Thyroid gland (tissue), 4 donors: ENCODE measurements around the gene PTPRN. TPM values are rescaled to one million over a fixed set of nuclear protein-coding genes. Genes with fewer than 3 reads are reported as not detected.
"Not testable (repeated sequence)": the region's sequence is repeated elsewhere in the genome, so short reads cannot be mapped to it uniquely, and the experiment has no call there.

Experiments
- DNase-seq, 2 donors: peaks; one replicate each; pipeline ENCODE4 v3.0.0-alpha.2; 2019
- H3K27ac ChIP-seq, 3 donors: fragments of 200-600 bp; sonication (generic); 1 replicate in 2 of 3; 2 replicates in 1 of 3; pipeline ENCODE4 v1.5.1; 2016 to 2019; ENCODE audit warnings: mild to moderate bottlenecking in 1 of 3, moderate library complexity in 1 of 3
- H3K27me3 ChIP-seq: fragments of 200-600 bp; sonication (generic); one replicate; pipeline ENCODE4 v1.5.1; 2019
- H3K36me3 ChIP-seq, 2 donors: fragments of 200-600 bp; sonication (generic); one replicate each; pipeline ENCODE4 v1.5.1; 2016 to 2019
- H3K4me1 ChIP-seq, 2 donors: fragments of 200-600 bp; sonication (generic); one replicate each; pipeline ENCODE4 v1.5.1; 2017 to 2019
- H3K4me3 ChIP-seq, 3 donors: fragments of 200-600 bp; sonication (generic); replicated peaks in 1 of 3; 1 replicate in 2 of 3; 2 replicates in 1 of 3; pipeline ENCODE4 v1.5.1; 2016; ENCODE audit warnings: mild to moderate bottlenecking in 1 of 3
- H3K9me3 ChIP-seq: fragments of 200-600 bp; sonication (generic); one replicate; pipeline ENCODE4 v1.5.1; 2017
- CTCF ChIP-seq, 6 experiments: fragments of 200-600 bp in 3 of 6; fragments of 450-650 bp in 3 of 6; sonication (generic) in 3 of 6; IDR thresholded peaks; one replicate each; pipeline ENCODE4 v1.5.1; 2016 to 2019; ENCODE audit warnings: antibody characterized with exemption in 6 of 6, mild to moderate bottlenecking in 2 of 6, inconsistent platforms in 1 of 6, moderate library complexity in 1 of 6
- POLR2A ChIP-seq, 2 donors: fragments of 450-650 bp; IDR thresholded peaks; one replicate each; pipeline ENCODE4 v1.6.1; 2017; ENCODE audit warnings: antibody characterized with exemption in 2 of 2, mild to moderate bottlenecking in 2 of 2, moderate library complexity in 1 of 2
- WGBS, 2 donors: methylation state at CpG; one replicate each; pipeline ENCODE4 v1.1.5; 2017; 5-methylcytosine and 5-hydroxymethylcytosine counted together
- intact Hi-C: fragments of 100-400 bp; cut with DNase I; formaldehyde crosslinking; loops from one replicate; pipeline ENCODE4 v1.15.1; 2023
- total RNA-seq, 4 donors: library from RNA; depleted of rRNA; stranded (reverse); fragments of >200 nt; gene quantifications; one replicate each; pipeline ENCODE4 v1.2.3, GENCODE V29; 2016

The PTPRN gene
- total RNA-seq, 4 donors from 2014 or later, result 1.9 to 4.6 (median 4.4) TPM; not detected in 1

DNA sequence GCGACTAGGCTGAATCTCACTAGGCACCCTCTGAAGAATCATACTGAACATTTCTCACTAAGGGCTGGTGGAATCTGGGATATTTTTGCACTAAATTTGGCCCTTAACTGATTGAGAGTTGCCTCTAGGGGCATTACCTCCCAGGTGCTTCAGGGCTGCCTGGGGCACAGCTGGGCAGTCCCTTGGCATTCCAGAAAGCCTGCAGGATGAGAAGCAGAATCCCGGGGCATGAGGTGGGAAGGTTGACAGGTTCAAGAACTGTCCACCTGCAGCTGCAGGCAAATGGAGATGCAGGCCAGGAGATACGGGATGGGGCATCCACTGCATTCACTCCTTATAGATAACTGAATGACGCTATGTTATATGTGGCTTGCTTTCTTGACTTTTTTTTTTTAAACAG is 15.9 kb upstream of the PTPRN start:
- DNase-seq, result no peak
- 90 to 91% methylated on average over 4 of the region's 4 CpGs for WGBS, 2 donors
- Histone ChIP-seq H3K4me3 (no peak overlapping the region), H3K27me3 (no peaks in the 10 kb centered on the region), H3K36me3 (no peaks in the 10 kb centered on the region), H3K27ac (no peak overlapping the region), H3K4me1 (no peaks in the 10 kb centered on the region), H3K9me3 (no peaks in the 10 kb centered on the region)
- no peak for TF ChIP-seq CTCF (IDR thresholded peaks at IDR 0.05)
- intact Hi-C loops, result no loop called here

- 66 to 70% methylated on average over 4 of the region's 4 CpGs for WGBS, 2 donors
- Histone ChIP-seq H3K4me1 (no peaks in the 10 kb centered on the region), H3K9me3 (no peaks in the 10 kb centered on the region), H3K4me3 (no peak overlapping the region), H3K27ac (no peak overlapping the region), H3K36me3 (no peaks in the 10 kb centered on the region), H3K27me3 (no peaks in the 10 kb centered on the region)
- intact Hi-C loops, result no loop called here
- TF ChIP-seq CTCF (IDR thresholded peaks at IDR 0.05), result no peak
- no peak for TF ChIP-seq POLR2A (IDR thresholded peaks at IDR 0.05)
- no peak for DNase-seq
These were observed 14.2 kb upstream of the PTPRN start for GRCh38 chr2:219323434-219323833.

DNA sequence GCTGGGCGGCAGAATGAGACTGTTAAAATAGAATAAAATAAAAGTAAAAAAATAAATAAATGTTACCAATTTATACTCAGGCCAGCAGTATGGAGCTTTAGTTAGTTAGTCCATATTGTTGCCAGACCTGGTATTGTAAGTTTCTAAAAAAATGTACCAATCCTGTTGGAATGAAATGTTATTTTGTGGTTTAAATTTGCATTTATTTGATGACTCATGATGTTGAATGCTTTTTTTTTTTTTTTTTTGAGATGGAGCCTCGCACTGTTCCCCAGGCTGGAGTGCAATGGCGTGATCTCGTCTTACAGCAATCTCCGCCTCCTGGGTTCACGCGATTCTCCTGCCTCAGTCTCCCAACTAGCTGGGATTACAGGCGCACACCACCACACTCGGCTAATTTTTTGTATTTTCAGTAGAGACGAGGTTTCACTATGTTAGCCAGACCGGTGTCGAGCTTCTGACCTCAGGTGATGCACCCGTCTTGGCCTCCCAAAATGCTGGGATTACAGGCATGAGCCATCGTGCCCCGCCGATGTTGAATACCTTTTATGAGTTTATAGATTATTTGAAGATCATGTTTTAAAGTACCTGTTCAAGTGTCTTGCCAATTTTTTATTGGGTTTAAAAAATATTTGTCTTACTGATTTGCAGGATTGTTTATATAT is 5.7 kb upstream of the PTPRN start:
- TF ChIP-seq CTCF (IDR thresholded peaks at IDR 0.05), result no peak
- no peak for TF ChIP-seq POLR2A (IDR thresholded peaks at IDR 0.05)
- Histone ChIP-seq H3K27me3 (no peaks in the 10 kb centered on the region), H3K4me1 (no peaks in the 10 kb centered on the region), H3K27ac (no peak overlapping the region), H3K9me3 (no peaks in the 10 kb centered on the region), H3K36me3 (no peaks in the 10 kb centered on the region), H3K4me3 (no peak overlapping the region)
- 91 to 92% methylated on average over 16 of the region's 16 CpGs for WGBS, 2 donors
- no peak for DNase-seq
- intact Hi-C loops, result no loop called here

- H3K36me3 ChIP-seq, H3K27me3 ChIP-seq, DNase-seq, H3K4me1 ChIP-seq, H3K27ac ChIP-seq, H3K4me3 ChIP-seq, intact Hi-C loops, H3K9me3 ChIP-seq: not testable (repeated sequence)
- WGBS, 2 donors, result 83 to 94% methylated on average over 34 to 46 of the region's 49 CpGs
These were observed 3.6 kb upstream of the PTPRN start for GRCh38 chr2:219312683-219313263.

GRCh38 chr2:219308142-219309101 is 779 bp downstream of the PTPRN start:
- no peaks in the 10 kb centered on the region for H3K4me1 ChIP-seq
- 5 to 9% methylated on average over 22 to 39 of the region's 45 CpGs for WGBS, 2 donors
- intact Hi-C loops, result no loop called here
- H3K36me3 ChIP-seq, result no peaks in the 10 kb centered on the region
- H3K27me3 ChIP-seq, result peaks cover 10% of the 10 kb centered on the region
- DNase-seq, result peak; percentile 38 to 64
- no peaks in the 10 kb centered on the region for H3K9me3 ChIP-seq
- TF ChIP-seq CTCF (IDR thresholded peaks at IDR 0.05) (no peak), POLR2A (IDR thresholded peaks at IDR 0.05) (no peak)
- no peak overlapping the region for H3K27ac ChIP-seq
- H3K4me3 ChIP-seq, result no peak overlapping the region
